OCI-LY1 (cell line): Measurements from ENCODE around the gene CRMP1.

Experiments
- EZH2 ChIP-seq: fragments of 200-600 bp; sonication (generic), shearing (Covaris generic); IDR thresholded peaks from 2 replicates; pipeline ENCODE4 v1.8.0; 2017; ENCODE audit warnings: borderline replicate concordance, mixed run types, mild to moderate bottlenecking, antibody characterized with exemption, low read length, moderate library complexity, mixed read lengths
- TF ChIP-seq, protein P1 (sequence below): fragments of 200-600 bp; sonication (generic), shearing (Covaris generic); IDR thresholded peaks from 2 replicates; pipeline ENCODE4 v1.5.1; 2017; ENCODE audit warnings: mild to moderate bottlenecking, antibody characterized with exemption, low read length, moderate library complexity, mixed read lengths

DNA sequence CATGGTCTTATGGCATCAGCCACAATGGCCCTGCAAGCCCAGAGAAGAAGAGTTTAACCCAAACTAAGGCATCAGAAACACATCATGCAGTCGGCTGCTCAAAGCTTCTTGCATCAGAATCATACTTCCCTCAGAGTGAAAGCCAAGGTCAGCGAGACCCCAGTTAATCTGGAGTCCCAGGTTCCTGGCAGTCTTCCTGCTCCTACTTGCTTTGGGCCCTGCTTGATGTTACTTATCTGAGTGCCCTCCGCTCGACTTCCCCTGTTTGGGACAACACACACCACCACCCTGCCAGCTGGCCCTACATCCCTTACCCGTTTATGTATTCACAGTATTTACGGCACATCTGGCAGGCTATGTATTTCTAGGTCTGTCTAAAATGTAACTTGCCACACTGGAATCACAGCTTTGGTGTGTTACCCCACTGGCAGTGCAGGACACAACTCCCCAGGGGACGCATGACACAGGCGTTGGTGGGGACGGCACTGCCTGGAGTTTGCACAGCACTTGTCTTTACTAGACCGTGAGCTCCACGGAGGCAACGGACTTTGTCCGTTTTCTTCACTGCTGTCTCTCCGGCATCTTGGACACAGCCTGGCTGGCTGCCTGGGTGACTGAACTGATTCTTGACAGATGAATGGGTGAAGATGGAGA, 22.8 kb downstream of the CRMP1 start:
- TF ChIP-seq, protein P1, sequence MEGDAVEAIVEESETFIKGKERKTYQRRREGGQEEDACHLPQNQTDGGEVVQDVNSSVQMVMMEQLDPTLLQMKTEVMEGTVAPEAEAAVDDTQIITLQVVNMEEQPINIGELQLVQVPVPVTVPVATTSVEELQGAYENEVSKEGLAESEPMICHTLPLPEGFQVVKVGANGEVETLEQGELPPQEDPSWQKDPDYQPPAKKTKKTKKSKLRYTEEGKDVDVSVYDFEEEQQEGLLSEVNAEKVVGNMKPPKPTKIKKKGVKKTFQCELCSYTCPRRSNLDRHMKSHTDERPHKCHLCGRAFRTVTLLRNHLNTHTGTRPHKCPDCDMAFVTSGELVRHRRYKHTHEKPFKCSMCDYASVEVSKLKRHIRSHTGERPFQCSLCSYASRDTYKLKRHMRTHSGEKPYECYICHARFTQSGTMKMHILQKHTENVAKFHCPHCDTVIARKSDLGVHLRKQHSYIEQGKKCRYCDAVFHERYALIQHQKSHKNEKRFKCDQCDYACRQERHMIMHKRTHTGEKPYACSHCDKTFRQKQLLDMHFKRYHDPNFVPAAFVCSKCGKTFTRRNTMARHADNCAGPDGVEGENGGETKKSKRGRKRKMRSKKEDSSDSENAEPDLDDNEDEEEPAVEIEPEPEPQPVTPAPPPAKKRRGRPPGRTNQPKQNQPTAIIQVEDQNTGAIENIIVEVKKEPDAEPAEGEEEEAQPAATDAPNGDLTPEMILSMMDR = no peak
- TF ChIP-seq EZH2 = no peak
